HG03439 (cell line): ENCODE results near the gene RCCD1.
"Not testable (repeated sequence)": the region's sequence is repeated elsewhere in the genome, so short reads cannot be mapped to it uniquely, and the experiment has no call there.

Experiments
- ATAC-seq: cut with Tn5 transposase; IDR thresholded peaks from one replicate; pipeline ENCODE4 v1.9.1; 2021; ENCODE audit warnings: mild to moderate bottlenecking, moderate library complexity; ENCODE audit not compliant: unreplicated experiment

RCCD1 gene

DNA sequence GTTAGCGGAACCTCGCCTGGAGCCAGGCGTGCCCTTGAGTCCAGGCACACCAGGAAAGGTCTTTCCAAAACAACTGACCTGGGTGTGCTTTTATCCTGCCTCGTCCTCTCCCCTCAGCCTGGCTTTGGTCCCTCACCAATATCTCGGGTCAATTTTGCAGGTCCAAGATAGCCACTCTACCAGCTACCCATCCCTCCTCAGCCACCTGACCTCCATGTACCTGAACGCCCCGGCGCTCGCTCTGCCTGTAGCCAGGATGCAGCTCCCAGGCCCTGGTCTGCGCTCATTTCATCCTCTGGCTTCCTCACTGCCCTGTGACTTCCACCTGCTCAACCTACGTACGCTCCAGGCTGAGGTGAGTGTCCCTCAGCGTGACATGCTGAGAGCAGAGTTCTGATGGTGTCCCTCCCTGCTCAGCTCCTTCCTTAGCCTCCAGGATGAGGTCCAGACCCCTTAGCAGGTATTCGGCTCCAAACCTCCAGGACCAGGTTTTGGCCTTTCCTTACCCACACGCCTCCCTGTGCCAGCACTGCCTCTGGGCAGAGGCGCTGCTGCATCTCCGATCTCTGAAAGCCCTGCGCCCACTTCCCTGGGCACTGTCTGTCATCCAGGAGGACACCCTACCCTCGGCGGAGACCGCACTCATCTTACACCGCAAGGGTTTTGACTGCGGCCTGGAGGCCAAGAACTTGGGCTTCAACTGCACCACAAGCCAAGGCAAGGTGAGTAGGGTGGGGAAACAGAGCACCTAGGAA lies 36.5 kb upstream of the RCCD1 start:
- ATAC-seq, result no peak

DNA sequence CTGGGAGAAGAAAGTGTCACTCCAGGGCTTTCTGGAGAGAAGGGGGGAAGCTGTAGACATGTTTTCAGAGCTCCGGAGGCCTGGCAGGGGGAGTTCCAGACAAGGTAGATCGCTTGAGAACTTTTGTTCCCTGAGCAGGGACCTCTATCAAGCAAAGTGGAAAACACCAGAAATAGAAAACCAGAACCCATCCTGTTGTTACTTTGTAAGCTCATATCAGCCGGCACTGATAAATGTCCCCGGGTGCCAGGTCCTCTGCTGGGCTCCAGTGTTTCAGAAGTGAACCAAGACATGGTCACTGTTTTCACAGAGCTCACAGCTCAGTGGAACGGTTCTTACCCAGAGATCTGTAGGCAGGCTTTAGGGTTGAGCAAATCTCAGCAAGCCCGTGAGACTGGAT lies 35.8 kb upstream of the RCCD1 start:
- ATAC-seq, result no peak

DNA sequence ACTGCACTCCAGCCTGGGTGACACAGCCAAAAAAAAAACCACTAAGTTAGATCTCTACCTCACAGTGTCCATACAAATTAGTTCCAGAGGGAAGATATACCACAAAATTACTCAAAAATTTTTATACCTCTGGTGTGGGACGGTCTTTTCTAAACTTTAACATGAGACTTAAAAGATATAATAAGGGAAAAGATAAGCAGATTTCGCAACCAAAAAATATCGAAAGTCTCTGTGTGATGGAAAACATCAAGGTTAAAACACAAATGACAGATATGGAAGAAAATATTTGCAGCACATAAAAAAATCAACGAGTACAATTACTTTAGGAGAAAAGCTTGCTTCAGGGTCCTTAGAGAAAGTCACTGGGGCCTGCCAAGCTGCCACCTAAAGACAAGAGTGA lies 32.8 kb upstream of the RCCD1 start:
- ATAC-seq, result no peak

DNA sequence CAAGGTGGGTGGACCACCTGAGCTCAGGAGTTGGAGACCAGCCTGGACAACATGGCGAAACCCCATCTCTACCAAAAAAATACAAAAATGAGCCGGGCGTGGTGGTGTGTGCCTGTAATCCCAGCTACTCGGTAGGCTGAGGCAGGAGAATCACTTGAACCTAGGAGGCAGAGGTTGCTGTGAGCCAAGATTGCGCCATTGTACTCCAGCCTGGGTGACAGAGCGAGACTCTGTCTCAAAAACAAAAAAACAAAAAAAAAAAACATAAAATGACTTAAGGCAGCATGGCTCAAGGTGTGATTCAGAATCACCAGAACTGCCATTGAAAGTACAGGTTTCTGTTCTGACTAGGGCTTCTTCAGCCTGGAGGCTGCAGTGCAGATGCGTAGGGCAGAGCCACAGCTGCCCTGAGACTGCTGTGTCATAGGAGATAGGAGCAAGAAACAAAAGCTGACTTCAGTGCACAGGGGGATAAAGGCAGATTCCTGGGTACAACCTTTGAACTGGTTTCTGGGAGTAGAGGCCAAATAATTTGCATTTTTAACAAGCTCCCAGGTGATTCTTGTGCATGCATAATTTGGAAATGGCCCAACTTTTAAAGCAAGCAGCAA lies 31.9 kb upstream of the RCCD1 start:
- ATAC-seq, result peak; percentile 80

DNA sequence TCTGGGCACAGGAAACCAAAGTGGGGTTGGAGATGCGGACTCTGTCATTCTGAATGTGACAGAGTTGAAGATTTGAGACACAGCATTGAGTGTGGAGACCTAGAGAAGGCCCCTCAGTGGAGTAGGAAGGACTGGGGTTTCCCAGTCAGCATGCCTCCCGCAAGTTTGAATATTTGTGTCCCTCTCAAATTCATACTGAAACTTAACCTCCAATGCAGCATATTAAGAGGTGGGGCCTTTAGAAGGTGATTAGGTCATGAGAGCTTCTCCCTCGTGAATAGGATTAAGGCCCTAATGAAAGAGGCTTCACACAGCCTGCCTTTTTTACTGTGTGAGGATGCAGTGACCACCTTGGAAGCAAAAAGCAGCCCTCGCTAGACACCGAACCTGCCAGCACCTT lies 30.3 kb upstream of the RCCD1 start:
- ATAC-seq, result peak; percentile 56

DNA sequence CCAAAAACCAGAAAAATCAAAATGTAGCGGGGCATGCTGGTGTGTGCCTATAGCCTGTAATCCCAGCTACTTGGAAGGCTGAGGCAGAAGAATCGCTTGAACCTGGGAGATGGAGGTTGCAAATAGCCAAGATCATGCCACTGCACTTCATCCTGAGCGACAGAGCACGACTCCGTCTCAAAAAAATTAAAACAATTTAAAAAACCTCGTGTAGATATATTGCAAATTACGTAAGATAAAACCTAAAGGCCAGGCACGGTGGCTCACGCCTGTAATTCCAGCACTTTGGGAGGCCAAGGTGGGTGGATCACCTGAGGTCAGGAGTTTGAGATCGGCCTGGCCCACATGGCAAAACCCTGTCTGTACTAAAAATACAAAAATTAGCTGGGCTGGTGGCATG lies 27.9 kb upstream of the RCCD1 start:
- ATAC-seq, result not testable (repeated sequence)

DNA sequence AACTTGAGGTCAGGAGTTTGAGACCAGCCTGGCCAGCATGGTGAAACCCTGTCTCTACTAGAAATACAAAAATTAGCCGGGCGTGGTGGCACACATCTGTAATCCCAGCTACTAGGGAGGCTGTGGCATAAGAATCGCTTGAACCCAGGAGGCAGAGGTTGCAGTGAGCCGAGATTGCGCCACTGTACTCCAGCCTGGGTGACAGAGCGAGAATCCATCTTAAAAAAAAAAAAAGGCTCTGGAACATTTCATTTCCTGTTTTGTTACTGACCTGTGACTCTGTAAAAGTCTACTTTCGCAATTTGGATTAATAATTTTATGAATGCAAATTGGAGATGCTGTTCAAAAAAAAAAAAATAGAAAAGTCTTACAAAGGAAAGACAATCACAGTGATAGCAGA lies 26.6 kb upstream of the RCCD1 start:
- ATAC-seq, result not testable (repeated sequence)

DNA sequence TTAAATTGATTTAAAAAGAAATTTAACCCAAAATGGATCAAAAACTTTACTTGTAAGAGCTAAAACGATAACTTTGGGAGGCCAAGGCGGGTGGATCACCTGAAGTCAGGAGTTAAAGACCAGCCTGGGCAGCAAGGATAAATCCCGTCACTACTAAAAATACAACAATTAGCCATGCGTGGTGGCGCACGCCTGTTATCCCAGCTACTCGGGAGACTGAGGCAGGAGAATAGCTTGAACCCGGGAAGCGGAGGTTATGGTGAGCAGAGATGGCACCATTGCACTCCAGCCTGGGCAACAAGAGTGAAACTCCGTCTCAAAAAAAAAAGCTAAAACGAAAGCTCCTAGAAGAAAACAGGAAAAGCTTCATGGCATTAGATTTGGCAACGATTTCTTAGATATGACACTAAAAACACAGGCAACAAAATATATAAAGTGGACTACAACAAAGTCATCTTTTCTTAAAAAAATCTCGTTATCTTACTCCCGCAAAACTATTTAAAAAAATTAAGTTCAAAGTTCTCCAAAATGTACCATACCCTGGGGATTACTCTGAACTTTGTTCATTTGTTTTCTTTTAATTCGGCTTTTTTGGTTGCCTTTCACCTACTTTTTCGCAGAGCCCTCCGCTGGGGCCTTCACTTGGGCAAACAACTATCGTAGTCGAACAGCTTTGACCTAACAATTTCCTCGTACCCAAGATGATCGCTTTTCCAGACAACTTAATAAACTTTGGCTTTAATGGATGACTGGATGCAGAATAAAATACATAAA lies 25.3 kb upstream of the RCCD1 start:
- no peak for ATAC-seq

DNA sequence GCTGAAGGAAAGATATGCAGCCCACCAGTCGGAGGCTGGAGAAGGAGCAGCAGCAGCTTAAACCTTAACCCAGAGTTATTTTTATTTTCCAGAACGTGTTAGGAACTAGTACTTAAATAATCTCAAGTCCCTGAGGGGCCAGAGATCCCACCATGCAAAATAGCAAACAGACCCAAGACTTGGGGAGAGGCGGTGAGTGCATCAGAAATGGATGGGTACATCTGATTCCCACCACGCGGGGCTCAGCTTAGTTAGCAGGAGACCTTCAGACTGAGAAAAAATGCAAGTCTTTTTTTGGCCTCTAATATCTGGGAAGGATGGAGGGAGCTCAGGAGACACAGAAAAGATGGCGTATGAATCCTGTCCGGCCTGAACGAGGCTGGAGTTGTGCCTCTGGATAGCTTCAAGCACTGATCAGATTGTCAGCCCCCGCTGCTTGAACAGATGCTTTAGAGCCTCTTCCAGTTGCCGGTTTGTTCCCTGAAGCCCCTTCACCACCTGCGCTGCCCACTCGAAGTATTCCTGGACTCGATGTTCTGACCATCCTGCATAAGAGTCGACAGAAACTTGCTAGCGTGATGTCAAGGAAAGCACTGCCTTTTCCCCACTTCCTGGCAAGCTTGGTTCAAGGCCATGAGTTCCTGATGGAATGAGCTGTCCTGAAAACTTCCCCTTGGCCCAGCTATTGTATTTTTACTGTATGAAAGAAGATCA lies 23.7 kb upstream of the RCCD1 start:
- ATAC-seq, result no peak

DNA sequence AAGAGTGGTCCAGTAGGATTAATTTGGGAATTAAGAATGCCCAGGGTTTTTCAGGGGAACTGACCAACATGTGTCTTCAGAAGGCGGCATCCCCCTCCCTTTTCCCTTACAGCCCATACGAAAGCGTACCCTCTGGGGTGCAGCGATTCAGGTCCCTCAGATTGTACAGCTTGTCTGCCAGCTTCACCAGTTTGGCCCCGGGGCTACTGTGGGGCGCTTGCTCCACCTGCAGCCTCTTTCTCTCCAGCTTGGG lies 23.2 kb upstream of the RCCD1 start:
- ATAC-seq, result no peak

DNA sequence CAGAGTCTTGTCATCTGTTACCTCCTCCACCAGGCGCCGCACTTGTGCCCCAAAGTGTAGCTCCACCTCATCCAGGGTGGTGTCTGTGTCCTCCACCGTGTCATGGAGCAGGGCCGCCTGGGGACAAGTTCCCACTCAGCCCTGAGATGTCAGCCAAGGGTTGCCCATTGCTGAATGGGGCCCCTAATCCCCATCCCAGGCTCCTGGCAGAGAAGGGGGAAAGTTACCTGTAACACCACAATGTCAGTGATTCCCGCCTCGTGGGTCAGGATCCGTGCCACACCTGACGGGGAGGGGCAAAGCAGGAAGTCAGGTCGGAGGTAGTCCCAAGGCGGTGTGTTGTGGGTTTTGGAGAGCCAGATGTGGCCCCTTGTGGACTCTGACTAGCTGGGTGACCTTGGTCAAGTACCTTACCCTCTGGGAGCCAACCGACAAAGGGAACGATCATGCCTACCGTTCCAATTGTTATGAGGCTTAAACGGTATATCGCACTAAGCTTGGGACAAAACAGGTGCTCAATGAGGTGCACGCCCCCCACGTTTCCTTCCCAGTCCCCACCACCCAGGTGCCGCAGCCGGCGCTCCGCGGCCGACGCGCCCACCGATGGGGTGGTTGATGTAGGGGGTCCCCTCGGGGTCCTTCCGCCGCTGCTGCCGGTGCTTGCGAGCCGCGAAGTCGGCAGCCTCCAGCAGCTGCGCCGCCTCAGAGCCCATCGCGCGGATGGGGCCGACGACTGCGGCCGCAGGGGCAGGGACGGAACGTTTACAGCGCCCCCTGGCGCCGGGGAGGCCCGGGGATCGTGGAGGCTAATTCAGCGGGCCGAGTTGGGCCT lies 22.6 kb upstream of the RCCD1 start, which contains the start of gene HDDC3:
Gene HDDC3 (minus strand): TSS at position 722 of the 832 bp plus-strand sequence. CDS start 9 bp downstream, at position 713.
- ATAC-seq, result peak; percentile 45

DNA sequence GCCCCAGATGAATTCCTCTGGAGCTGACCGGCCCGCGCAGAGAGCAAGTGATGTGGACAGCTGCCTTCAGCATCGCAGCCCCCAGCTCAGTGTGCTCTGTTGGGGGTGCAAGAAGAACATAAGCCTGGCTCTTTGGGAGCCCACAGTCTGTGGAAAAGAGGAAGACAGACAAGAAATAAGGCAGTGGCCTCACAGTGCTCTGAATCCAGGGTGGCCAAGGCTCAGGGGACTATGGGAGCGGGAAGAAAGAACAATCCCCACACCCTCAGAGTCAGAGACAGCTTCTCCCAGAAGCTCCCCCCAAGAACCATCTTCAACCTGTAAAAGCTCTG lies 22.1 kb upstream of the RCCD1 start:
- ATAC-seq, result no peak

DNA sequence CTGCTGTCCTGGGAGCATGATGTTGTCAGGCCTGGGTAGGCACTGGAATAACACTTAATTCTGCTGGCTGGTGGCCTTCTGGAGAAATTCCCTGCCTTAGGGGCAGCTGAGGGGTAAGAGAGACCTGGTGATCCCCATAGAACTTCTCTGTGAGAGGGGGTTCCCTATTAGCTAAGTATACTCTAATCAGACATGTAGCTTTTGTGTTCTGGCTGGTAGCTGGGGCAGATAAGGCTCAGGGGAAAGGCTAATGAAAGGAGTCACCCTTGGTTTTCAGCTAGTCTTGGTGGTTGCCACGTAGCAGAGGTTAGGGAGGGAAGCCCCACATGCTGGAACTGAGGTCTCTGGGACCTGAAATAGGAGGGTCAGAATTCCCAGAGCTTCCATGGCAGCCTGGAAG lies 21.4 kb upstream of the RCCD1 start:
- ATAC-seq, result no peak

DNA sequence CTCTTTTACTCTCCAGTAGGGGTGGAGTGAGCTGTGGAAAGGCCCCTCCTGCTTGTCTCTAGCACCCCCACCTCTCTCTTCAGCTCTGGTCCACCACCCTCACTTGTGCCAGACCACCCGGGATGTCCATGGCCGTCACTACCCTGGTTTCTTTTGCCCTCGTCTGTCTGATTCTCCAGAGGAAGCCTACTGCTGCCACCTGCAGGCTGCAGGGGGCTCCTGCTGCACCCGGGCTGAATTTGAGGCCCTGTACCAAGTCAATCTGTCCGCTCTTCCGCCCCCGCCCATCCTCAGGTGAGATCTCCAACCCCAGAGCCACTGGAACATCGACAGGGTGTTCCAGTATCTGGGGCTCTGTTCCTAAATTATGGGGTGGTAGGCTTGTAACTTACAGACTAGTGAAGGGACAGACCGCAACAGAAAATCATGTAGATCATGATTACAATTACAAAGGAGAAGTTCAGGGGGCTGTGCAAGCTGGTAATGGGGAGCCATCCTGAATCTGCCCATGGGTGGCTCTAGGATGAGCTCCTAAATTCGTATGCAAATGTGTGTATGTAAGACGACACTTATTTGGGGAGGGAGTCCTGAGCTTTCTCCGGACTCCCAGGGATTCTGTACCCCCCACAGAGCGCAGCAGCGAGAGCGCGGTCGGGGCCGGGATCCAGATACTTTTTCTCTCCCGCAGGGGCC lies 20.3 kb upstream of the RCCD1 start:
- ATAC-seq, result peak; percentile 22

DNA sequence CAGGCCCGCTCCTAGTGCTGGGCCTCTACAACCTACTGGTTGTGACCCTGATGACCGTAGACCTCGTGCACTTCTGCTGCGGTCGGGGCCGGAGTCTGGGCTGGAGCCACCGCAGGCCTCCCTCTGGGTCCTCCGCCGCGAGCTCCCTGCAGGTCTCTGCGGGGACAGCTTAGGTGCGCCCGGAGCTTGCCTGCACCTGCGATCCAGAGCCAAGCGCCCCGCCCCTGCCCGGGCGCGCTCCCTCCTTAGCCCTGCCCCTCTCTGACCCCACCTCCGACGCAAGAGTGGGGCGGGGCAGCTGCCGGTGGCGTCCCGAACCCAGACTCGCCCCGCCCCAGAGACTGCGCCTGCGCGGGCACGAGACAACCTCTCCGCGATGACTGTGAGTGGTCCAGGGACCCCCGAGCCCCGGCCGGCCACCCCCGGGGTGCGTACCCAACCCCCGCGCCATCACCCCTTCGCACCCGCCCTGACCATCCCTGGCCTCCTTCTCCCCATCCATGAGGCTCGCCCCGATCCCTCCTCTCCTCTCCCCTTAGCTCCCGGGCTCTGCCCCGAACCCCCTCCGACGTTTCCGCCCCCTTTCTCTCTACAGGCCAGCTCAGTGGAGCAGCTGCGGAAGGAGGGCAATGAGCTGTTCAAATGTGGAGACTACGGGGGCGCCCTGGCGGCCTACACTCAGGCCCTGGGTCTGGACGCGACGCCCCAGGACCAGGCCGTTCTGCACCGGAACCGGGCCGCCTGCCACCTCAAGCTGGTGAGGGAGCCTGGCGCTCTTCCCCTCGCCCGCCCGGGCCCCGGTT lies 19.5 kb upstream of the RCCD1 start, which contains the start of gene UNC45A:
Gene UNC45A (plus strand): TSS at position 337 of the 803 bp plus-strand sequence. CDS start 40 bp downstream, at position 377.
- ATAC-seq, result peak; percentile 60

DNA sequence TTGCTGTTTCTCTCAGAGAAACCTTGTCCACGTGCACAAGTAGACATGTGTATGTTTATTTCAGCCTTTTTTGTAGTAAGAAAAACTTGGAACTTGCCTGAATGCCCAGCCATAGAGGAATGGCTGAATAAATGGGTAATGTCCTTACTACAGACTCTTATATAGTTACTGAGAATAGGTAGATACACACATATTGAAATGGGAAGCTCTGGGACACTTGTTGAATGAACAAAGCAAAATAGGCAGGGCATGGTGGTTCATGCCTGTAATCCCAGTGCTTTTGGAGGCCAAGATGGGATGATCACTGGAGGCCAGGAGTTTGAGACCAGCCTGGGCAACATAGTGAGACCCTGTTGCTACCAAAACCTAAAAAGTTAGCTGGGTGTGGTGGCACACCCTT lies 17.9 kb upstream of the RCCD1 start:
- no peak for ATAC-seq

DNA sequence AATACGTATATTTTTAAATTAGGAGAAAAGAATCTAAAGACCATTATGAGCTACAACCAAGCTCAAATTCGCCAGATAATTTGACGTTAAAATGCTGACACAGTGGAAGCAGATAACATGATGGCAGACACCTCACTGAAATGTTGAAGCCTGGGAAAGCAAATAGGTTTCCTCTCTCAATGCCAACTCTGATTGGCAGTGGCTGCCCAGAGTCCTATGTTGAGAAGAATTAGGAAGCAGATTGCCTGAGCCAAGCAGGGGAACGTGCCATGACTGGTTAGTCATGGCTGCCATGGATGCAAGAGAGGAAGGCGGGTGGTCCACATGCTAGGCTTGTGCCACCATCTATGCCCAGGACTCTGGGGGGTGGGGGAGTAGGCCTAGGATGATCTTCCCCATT lies 16.4 kb upstream of the RCCD1 start:
- no peak for ATAC-seq

DNA sequence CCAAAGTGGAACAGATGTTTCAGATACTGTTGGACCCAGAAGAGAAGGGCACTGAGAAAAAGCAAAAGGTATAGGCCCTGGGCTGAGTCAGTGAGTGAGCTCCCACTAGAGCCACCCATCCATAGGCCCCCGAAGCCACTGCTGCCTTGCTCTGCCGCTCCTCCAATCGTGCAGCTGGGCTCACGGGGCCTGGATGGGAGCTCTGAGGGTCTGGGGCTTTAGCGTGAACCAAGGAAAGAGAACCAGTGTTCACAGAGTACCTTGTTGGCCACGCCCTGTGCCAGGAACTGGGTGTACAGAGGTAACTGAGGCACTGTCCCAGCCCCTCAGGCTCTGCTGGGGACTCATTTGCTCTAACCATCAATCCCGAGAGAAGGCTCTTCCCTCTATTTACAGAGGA lies 14.9 kb upstream of the RCCD1 start:
- no peak for ATAC-seq

DNA sequence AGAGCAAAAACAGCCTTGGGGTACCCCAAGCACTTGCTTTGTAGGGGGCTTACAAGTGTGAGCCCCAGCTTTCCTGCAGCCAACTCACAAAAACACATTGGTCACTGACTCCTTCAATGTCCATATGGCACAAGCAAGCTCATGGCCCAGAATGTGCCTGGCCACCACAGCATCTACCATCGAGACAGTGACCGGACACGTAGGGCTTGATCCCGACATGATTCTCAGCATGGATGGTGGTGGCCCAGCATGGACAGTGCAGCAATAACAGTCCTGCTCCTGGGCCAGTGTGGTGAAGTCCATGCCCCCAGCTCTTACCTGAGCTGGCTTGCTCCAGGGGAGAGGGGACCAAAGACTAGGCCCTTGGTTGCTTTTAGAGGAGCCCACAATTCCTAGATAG lies 13.6 kb upstream of the RCCD1 start:
- ATAC-seq, result no peak
